LNCaP clone FGC (cell line): ENCODE results near the gene CCDC154.

Experiments
- DNase-seq: peaks from one replicate; pipeline ENCODE4 v3.0.0-alpha.2; 2011; ENCODE audit warnings: low read depth
- H3K4me3 ChIP-seq: 2 replicates; pipeline ENCODE4 v1.5.1; 2011; ENCODE audit warnings: mild to moderate bottlenecking, low read depth, low read length, control low read depth
- CTCF ChIP-seq: IDR thresholded peaks from 2 replicates; pipeline ENCODE4 v1.5.1; 2012; ENCODE audit warnings: mild to moderate bottlenecking; ENCODE audit not compliant: control insufficient read depth, insufficient read depth; ENCODE audit errors: extremely low read depth

The CCDC154 gene

GRCh38 chr16:1457489-1458245, 13.3 kb upstream of the CCDC154 start:
- no peak for TF ChIP-seq CTCF
- no peak overlapping the region for H3K4me3 ChIP-seq
- DNase-seq, result no peak

GRCh38 chr16:1456951-1457350, 12.6 kb upstream of the CCDC154 start:
- no peak overlapping the region for H3K4me3 ChIP-seq
- no peak for DNase-seq
- no peak for TF ChIP-seq CTCF

DNA sequence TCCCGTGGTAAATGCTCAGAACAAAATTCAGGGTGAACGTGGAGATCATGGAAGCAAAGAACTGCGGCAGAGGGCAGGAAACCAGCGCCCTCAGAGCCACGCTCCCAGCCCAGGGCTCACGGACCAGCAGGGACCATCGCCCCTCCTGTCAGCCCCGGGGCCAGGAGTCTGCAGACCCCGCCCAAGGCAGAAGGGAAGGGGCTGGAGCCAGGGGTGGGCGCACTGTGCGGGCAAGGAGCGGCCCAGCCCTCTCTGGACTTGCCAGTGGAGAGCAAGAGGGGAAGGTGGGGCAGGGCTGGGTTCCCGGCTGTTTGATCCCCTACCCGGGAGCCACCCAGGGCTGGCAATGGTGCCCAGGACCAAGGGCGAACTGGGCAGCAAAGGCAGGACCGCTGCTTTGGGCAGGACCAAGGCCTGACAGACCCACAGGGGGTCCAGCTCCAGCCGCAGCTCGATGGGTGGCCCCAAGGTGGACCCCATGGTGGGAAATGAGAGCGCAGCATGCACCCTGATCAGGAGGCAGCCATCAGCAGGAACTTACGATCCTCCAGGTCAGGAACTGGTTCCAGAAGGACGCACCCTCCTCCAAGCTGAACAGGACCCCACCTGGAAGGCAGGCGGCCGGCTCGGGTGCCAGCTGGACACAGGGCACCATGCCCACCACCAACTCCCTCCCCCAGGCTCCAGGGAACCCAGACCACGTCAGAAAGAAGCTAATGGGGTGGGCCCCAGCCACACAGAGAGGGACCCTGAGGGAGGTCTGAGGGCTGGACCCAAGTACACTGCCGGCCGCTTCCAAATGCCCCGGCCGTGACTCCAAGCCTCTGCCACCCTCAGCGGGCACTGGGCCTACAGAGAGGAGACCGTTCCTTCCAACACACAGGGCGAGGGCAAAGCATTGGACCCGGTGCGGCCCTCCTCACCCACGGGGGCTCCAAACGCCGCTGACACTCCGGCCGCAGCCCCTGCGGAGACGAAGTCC, 11.1 kb upstream of the CCDC154 start:
- TF ChIP-seq CTCF, result no peak
- DNase-seq, result no peak
- H3K4me3 ChIP-seq, result no peak overlapping the region

GRCh38 chr16:1454561-1454960, 10.2 kb upstream of the CCDC154 start:
- no peak for TF ChIP-seq CTCF
- no peak for DNase-seq
- no peak overlapping the region for H3K4me3 ChIP-seq

- DNase-seq, result no peak
- no peak for TF ChIP-seq CTCF
- H3K4me3 ChIP-seq, result no peak overlapping the region
Measured at GRCh38 chr16:1453316-1453715, 9.0 kb upstream of the CCDC154 start.

DNA sequence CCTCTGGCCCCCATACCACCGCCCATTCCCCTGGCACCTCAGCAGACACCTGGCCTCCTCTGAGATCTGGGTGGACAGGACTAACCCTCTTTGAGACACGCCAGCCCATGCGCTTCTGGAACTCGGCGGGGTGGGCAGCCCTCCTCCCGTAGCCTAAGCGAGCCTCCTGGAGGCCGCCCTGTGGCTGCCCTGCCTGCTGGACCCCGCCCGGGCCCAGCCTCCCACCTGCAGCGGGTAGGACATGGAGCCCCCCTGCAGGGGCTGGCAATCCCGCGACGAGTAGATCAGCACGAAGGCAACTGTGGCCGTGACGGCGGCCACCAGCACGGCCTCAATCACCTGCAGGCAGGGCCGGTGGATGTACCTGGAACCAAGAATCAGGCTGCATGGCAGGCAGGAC, 8.2 kb upstream of the CCDC154 start:
- DNase-seq, result no peak
- no peak overlapping the region for H3K4me3 ChIP-seq
- no peak for TF ChIP-seq CTCF
